K562 (cell line): ENCODE results near the gene ABCA1.

Experiments used
- CTCF ChIP-seq, 3 experiments: IDR thresholded peaks in 2 of 3; conservative IDR thresholded peaks in 1 of 3; 2 replicates each; pipeline ENCODE4 v1.5.1; 2011 to 2012; ENCODE audit warnings: low read length in 3 of 3, mild to moderate bottlenecking in 3 of 3, control low read depth in 2 of 3, improper control_type of control experiment in 1 of 3, inconsistent platforms in 1 of 3, low read depth in 1 of 3, mixed read lengths in 1 of 3, moderate library complexity in 1 of 3; ENCODE audit not compliant: insufficient read depth in 2 of 3
- ELF4 ChIP-seq: fragments of 450-650 bp; formaldehyde crosslinking; IDR thresholded peaks from 2 replicates; pipeline ENCODE4 v1.4.0; 2022; ENCODE audit warnings: missing genetic modification characterization
- FOXA1 ChIP-seq: fragments of 450-650 bp; IDR thresholded peaks from 2 replicates; pipeline ENCODE4 v1.6.1; 2016; ENCODE audit warnings: mild to moderate bottlenecking, borderline replicate concordance
- GABPB1 ChIP-seq: sonication (generic); formaldehyde crosslinking; IDR thresholded peaks from 2 replicates; pipeline ENCODE4 v1.8.0; 2022; ENCODE audit warnings: mild to moderate bottlenecking, missing genetic modification reagents
- POLR2AphosphoS5 ChIP-seq: IDR thresholded peaks from 2 replicates; pipeline ENCODE4 v1.6.1; 2011; ENCODE audit warnings: mild to moderate bottlenecking, low read depth, low read length, moderate library complexity; ENCODE audit not compliant: control insufficient read depth, insufficient read depth
- RNF2 ChIP-seq: sonication (generic); IDR thresholded peaks from 2 replicates; pipeline ENCODE4 v1.6.1; 2016
- TOE1 ChIP-seq, 2 experiments: fragments of 450-650 bp in 1 of 2; sonication (generic) in 1 of 2; formaldehyde crosslinking in 1 of 2; IDR thresholded peaks; 2 replicates each; pipeline versions ENCODE4 v1.7.1 to v1.8.0; 2016 to 2022; ENCODE audit warnings: borderline replicate concordance in 2 of 2, mild to moderate bottlenecking in 2 of 2, antibody characterized with exemption in 1 of 2, inconsistent platforms in 1 of 2, low read depth in 1 of 2, missing genetic modification reagents in 1 of 2, moderate library complexity in 1 of 2
- USF2 ChIP-seq: sonication (generic); formaldehyde crosslinking; IDR thresholded peaks from 2 replicates; pipeline ENCODE4 v1.5.0; 2020; ENCODE audit warnings: missing genetic modification reagents
- WHSC1 ChIP-seq: IDR thresholded peaks from one replicate; pipeline ENCODE4 v1.6.1; 2012; ENCODE audit warnings: low read length, control low read depth, inconsistent platforms
- ZNF57 ChIP-seq: fragments of 450-650 bp; formaldehyde crosslinking; IDR thresholded peaks from 2 replicates; pipeline ENCODE4 v1.4.0; 2020; ENCODE audit warnings: mild to moderate bottlenecking, moderate library complexity

GRCh38 chr9:104795857-104796256, 132.1 kb downstream of the ABCA1 start:
- TF ChIP-seq RNF2 (no peak), TOE1 (IDR thresholded peaks at IDR 0.05; ENCODE audit: borderline replicate concordance) (no peak), TOE1 (CRISPR knock-in tag; IDR thresholded peaks at IDR 0.05; ENCODE audit: borderline replicate concordance, low read depth) (no peak), CTCF (IDR thresholded peaks at IDR 0.05 in 2 of 3, conservative IDR thresholded peaks at IDR 0.05 in 1 of 3; ENCODE audit: insufficient read depth in 2 of 3, low read depth in 1 of 3, low read length in 3 of 3) (no peak), WHSC1 (no peak), ELF4 (CRISPR knock-in tag) (no peak), USF2 (no peak), POLR2AphosphoS5 (no peak), ZNF57 (CRISPR knock-in tag) (no peak), FOXA1 (no peak), GABPB1 (CRISPR knock-in tag) (no peak)
